Right forelimb (tissue), 1 donor: Measurements from ENCODE around the gene CXCL12.
A peak's percentile ranks its signal among the peaks of the same experiment; 100 is the strongest.

Experiments used
- DNase-seq: peaks from one replicate; pipeline ENCODE4 v3.0.0-alpha.2; 2018

The CXCL12 gene

DNA sequence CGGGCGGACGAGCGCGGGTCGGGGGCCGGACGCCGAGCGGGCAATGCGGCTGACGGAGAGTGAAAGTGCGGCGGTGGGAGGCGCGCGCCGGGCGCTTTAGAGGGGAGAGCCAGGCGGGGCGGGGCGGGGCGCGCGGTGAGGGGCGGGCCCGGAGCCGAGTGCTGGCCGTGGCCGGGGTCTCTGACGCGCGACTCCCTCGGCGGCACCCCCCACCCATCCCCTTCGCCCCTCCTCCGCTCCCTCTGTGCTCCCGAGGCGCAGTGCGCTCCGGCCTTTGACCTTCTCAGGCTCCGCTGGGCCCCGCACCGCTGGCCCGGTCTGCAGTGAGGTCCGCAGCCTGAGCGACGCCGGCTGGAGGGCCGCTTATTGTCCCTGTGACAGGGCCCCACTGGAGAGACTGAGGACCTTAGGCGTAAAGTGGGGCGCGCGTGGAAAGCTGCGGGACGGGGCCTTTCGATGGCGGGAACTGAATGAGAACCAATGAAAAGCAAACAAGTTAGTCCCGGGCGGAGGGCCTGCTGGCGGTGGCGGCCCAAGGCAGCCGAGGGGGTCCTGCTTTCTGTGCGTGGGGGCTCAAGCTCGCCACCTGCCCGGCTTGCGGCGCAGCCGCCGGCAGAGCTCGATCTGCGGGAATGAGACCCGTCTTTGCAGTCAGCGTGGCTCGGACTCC lies at the start of gene CXCL12:
CXCL12 (minus strand) TSS at position 72 of the 670 bp plus-strand sequence. CDS start 92 bp downstream, outside the sequence.
- DNase-seq = peak; percentile 82

DNA sequence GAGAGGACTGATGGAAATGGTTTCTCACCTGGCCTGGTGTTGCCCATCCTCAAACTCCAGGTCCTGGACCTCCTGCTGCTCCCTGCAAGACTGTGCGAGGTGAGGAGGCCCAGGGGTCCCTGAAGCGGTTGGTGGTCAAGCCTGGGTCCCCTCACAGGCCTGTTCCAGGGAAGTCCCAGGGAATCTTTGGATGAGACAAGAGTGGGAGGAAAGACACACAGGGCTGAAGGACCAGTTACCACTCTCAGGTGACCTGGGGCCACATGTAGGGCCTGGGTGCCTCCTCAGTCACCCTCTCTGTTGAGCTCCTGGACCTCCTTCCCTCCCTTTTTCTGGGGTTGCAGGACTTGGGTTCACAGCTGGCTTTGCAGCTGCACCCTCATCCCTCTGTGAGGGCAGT lies 42.6 kb upstream of the CXCL12 start:
- no peak for DNase-seq

GRCh38 chr10:44427037-44427436 lies 42.1 kb upstream of the CXCL12 start:
- DNase-seq = no peak

DNA sequence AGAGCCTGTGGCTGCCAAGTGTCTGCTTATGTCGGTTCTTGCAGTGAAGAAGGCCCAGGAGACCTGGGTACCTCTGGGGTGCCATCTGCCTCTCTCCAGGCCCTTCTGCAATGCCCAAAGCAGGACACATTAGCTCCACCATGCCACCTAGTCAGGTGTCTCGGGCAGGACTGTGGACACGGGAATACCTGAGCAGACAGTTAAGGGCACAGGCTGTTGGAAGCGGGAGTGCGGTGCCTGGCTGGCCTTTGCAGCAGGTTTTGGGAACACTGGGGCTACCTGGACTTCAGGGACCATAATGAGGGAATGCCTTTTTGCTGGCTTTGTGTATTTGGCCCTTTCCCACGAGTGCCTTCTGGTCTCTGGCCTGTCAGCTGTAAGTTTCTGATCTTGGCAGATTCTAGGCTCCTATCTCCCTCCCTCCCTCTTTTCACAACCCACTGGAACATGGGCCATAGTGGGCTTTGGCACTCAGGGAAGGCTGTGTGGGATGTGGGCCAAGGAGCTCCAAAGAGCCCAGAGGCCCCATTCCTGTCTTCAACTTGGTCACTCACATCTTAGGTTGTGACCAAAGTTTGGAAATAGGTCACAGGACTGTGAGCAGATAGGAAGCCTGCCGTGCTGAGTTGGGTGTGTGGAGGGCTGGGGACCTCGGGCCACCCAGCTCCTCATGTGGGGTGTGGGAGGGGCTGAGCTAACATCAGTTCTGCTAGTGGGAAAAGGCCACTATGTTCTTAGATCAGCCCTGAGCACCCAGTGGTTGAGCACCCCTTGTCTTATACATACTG lies 41.5 kb upstream of the CXCL12 start:
- DNase-seq = no peak

DNA sequence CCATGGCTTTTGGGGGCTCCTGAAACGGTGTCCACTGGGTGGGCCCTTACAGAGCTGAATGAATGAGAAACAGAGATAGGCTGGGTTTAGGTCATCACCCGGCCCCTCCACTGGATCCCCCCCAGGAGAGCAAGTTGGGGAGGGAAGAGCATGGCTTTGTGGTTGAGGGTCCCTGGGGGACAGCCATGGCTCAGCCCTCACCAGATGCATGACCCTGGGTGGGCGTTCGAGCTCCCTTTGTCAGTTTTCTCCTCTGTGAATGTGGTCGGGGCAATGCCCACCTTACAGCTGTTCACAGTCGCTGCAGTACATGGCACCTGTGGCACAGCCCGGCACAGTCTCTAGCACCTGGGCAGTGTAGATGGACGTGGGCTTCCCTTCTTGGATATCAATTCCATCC lies 40.6 kb upstream of the CXCL12 start:
- DNase-seq = no peak

DNA sequence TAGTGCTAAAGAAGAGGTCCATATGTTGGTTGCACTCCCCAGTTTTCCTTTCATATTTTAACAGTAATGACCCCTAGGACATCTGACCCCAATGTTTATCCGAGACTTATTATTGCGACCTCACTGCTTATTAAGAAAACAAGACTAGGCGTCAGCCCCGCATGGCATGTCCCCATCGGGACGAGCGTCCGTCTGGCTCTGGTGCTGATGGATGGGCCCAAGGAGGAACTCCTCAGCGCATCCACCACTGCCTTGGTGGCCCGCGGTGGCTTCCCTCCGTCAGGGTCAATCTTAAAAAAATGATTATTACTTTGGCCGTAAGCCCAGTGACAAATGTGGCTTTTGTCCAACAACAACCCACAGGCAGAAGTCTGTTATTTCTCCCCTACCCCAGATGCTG lies 40.1 kb upstream of the CXCL12 start:
- no peak for DNase-seq

DNA sequence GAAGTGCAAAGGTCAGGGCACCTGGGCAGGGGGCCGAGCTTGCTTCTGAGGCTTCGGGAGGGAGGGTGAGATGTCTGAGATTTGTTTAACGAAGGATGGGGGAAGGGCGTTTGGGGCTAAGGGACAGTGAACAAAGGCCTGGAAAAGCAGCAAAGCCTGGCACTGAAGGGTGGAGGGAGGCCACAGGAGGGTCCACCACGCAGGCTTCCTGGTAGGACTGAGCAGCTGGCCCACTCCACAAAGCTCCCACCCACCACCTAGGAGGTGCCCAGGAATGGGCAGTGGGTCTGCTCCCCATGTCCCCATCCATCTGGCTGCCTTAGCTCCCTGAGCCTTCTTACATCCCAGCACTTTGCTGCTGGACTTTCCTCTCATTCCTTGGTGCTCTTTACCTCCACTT lies 39.4 kb upstream of the CXCL12 start:
- no peak for DNase-seq

- peak; percentile 75 for DNase-seq
These were observed 37.7 kb upstream of the CXCL12 start for GRCh38 chr10:44422570-44423101.

DNA sequence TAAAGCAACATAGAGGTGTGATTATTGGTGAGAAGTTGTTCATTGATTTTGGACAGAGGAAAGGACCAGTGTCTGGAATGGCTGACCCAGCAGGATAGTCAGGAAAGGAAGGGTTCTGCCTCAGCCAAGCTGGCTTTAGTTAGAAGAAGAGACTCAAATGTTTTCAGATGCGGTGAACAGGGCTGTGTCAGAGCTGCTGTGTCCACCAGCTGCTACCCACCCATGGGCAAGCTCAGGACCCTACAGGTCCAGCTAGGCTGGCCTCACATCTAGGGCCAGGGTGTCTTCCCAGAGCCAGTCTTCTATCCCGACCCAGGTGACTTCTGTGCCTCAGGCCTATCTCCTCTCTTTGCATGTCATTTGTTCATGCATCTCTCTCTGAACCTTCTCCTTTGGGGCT lies 37.3 kb upstream of the CXCL12 start:
- no peak for DNase-seq

GRCh38 chr10:44419790-44420549 lies 35.1 kb upstream of the CXCL12 start:
- DNase-seq = peak; percentile 30

- DNase-seq = no peak
These were observed 33.7 kb upstream of the CXCL12 start for GRCh38 chr10:44418637-44419036.

- peak; percentile 36 for DNase-seq
These were observed 32.9 kb upstream of the CXCL12 start for GRCh38 chr10:44417761-44418160.

- DNase-seq = peak; percentile 44
These were observed 32.0 kb upstream of the CXCL12 start for GRCh38 chr10:44416936-44417335.

GRCh38 chr10:44416021-44416771 lies 31.3 kb upstream of the CXCL12 start:
- DNase-seq = peak; percentile 57

GRCh38 chr10:44415121-44415520 lies 30.2 kb upstream of the CXCL12 start:
- no peak for DNase-seq

DNA sequence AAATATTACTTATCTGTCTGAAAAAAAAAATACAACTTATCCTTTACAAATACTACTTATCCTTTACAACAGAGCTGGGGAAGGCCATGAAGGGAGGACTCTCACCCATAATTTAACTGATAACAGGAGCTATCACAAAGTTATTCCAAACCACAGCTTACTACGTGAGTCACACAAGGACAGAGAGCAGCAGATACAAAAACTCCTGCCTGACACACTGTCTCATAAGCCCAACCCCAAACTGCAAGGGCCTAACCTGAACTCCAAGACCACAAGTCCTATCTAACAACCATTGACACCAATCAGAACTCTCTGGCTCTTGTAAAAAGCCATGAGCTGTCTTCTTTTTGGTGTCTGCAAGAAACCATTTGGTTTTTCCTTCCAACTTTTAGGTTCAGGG lies 28.5 kb upstream of the CXCL12 start:
- DNase-seq = no peak

DNA sequence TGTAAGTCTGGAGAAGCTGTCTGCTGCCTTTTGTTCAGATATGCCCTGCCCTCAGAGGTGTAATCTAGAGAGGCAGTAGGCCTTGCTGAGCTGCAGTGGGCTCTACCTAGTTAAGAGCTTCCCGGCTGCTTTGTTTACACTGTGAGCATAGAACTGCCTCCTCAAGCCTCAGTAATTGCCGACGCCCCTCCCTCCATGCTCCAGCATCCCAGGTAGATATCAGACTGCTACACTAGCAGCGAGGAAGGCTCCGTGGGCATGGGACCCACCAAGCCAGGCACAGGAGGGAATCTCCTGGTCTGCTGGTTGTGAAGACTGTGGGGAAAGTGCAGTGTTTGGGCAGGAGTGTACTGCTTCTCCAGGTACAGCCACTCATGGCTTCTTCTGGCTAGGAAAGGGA lies 26.4 kb upstream of the CXCL12 start:
- no peak for DNase-seq

GRCh38 chr10:44404741-44405437 lies 20.0 kb upstream of the CXCL12 start:
- no peak for DNase-seq

- DNase-seq = peak; percentile 12
These were observed 17.7 kb upstream of the CXCL12 start for GRCh38 chr10:44402465-44403195.

GRCh38 chr10:44400541-44400940 lies 15.6 kb upstream of the CXCL12 start:
- DNase-seq = no peak
